ENCODE results near the gene RIMS4. TPM values are rescaled to one million over a fixed set of nuclear protein-coding genes. Genes with fewer than 3 reads are reported as not detected.
A peak's percentile ranks its signal among the peaks of the same experiment; 100 is the strongest.
"Not testable (repeated sequence)": the region's sequence is repeated elsewhere in the genome, so short reads cannot be mapped to it uniquely, and the experiment has no call there.

The RIMS4 gene
- total RNA-seq, 1 donor from 2014 or later: 3.7 TPM

DNA sequence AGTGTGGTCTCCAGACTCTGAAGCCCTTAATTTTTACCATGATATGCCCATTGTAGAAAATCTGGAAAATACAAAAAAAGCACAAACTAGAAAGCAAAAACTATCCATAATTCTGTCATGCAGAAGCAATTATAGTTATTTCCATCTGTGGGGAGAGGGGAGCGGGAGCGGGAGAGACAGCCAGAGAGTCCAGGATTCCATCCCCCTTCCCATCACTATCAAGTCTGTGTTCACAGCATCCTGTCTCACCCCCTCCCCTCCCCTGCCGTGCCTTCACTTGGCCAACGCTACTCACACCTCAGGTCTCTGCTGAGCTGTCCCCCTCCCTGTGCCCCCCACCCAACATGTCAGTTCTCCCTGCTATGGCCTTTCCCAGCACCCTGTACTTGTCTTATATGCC lies 14.5 kb downstream of the RIMS4 start:
- no peak for DNase-seq

GRCh38 chr20:44792796-44793195 lies 17.6 kb downstream of the RIMS4 start:
- DNase-seq: no peak

- no peak for DNase-seq
Measured at GRCh38 chr20:44790638-44791393, 19.5 kb downstream of the RIMS4 start.

- DNase-seq: no peak
Measured at GRCh38 chr20:44788706-44789456, 21.5 kb downstream of the RIMS4 start.

GRCh38 chr20:44787299-44787698 lies 23.0 kb downstream of the RIMS4 start:
- no peak for DNase-seq

GRCh38 chr20:44785768-44786167 lies 24.6 kb downstream of the RIMS4 start:
- peak; percentile 75 for DNase-seq

GRCh38 chr20:44784688-44785087 lies 25.7 kb downstream of the RIMS4 start:
- no peak for DNase-seq

DNA sequence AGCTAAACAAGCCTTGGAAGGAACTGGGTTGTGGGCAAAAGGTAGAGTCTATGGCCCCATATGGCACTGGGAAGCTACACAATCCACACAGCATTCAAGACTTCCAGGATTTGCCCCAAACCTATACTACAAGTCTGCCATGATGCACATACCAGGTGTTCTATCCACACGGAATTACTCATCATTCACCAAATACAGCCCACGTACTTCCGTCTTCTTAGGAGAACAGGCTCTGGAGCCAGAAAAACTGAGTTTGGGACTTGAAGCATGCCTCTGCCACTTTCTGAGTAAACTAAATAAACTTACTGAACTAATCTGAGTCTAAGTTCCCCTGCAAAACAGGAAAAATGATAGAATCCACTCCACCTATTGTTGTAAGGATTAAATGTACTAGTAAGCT lies 28.6 kb downstream of the RIMS4 start:
- DNase-seq: no peak

GRCh38 chr20:44781118-44781517 lies 29.2 kb downstream of the RIMS4 start:
- DNase-seq: no peak

- DNase-seq: peak; percentile 82
Measured at GRCh38 chr20:44780226-44780625, 30.1 kb downstream of the RIMS4 start.

DNA sequence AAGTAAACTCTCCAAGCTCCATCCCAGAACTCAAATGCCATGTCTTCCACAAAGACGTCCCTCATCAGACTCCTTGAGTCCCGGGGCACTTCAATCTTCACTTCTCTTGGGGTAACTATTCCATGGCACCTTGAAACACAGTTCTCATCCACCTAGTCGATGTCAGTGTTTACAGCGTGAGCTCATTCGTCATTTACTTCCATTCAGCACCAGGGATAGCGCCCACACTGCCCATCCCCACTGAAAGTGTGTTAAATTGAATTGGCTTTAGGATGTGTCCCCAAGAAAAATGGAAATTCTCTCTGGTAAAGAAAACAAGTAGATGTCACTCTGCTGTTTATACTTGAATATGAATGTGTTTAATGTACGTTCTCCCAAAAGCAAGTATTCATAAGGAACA lies 33.4 kb downstream of the RIMS4 start:
- DNase-seq: peak; percentile 57

DNA sequence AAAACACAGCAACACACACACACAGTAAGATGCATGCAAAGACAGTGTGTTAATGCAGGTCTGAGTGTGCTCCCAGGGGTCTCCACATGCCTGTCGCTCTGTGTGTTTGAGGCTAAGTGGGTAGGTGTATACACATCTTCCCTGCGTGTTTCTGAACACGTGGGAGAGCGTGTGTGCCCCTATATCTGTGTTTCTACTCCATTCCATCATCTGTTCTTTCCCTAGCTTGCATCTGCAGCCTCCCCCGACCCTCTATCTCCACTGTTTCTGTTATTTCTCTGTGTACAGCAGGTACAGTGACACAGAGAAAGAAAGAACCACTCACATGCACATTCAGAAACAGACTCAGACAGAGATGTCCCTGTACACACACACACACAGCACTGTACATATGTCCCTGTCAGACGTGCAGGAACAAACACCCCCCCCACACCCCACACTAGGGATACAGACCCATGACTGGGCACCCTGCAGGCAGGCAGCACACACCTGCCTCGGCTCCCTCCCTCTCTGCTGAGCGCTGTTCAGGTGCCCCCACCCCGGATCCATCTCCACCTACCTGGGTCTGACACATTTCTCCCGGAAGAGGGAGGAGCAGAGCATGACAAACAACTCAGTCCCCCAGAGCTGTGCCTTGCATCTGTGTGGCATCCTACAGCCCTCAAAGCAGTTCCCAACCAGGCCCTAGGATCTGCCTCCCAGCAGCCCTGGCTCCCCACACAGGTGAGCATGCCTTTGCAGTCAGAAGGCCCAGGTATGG lies 37.1 kb downstream of the RIMS4 start:
- no peak for DNase-seq

- no peak for DNase-seq
Measured at GRCh38 chr20:44772636-44773035, 37.7 kb downstream of the RIMS4 start.

DNA sequence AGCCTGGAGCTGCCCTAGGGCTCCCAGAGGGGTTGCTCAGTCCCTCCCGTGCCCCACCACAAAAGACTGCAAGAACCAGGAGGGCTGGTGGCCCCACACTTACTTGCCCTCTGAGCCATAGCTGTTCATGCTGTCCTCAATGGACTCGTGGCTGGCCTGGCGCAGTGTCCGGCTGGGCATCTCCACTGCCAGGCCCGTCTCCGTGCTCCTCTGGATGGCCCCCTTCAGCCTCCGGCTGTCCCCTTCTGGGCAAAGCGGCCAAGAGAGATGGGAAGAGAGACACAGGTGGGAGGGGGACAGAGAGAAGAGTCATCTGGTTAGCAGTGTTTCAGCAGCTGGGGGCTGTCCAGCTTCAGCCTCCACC lies 39.2 kb downstream of the RIMS4 start:
- DNase-seq: no peak

DNA sequence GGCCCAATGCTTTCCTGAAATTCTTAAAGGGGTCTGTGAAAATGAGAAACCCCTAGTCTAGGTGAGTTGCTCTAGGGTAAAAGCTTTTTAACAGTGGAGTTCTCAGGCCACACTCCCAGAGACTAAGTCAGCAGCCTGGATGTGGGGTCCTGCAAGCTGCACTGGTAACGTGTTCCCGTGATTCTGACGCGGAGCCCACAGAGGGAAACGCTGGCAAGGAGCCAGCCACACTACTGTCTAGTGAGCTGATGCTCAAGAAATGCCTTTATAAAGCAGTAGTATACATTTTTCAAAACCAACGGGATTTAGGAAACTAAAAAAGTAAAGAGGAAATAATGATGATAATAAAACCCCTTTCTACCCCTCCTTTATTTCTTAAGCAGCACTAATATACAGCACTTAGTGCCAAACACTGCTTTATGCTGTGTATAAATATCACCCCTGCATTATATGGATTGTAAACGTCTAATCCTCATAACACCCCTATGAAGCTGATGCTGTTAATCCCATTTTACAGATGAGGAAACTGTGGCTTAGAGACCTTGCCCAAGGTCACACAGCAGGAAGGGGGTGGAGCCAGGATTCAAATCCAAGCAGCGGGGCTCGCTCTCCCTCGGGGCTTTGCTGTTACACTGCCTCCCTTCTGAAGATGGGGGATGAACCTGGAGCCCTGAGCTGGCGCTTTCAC lies 39.7 kb downstream of the RIMS4 start:
- no peak for DNase-seq

DNA sequence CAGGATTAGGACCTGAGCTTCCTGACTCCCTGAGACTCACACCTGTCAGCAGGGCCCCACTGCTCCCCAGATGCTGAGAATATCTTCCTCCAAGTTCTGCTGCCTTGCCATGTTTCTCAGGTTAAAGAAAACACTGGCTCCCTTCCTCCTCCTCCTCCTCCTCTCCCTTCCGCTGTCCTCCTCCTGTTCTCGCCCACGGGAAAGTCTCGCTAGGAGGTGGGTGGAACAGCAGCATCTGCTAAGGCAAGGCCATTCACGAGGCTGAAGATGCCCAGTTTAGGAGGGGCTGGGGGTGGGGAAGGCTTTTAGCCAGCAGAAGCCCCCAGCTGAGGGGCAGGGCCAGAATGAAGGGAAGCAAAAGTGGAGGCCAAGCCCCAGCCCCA lies 40.9 kb downstream of the RIMS4 start:
- no peak for DNase-seq

GRCh38 chr20:44768854-44769480 lies 41.4 kb downstream of the RIMS4 start:
- no peak for DNase-seq

GRCh38 chr20:44768256-44768655 lies 42.1 kb downstream of the RIMS4 start:
- DNase-seq: no peak

DNA sequence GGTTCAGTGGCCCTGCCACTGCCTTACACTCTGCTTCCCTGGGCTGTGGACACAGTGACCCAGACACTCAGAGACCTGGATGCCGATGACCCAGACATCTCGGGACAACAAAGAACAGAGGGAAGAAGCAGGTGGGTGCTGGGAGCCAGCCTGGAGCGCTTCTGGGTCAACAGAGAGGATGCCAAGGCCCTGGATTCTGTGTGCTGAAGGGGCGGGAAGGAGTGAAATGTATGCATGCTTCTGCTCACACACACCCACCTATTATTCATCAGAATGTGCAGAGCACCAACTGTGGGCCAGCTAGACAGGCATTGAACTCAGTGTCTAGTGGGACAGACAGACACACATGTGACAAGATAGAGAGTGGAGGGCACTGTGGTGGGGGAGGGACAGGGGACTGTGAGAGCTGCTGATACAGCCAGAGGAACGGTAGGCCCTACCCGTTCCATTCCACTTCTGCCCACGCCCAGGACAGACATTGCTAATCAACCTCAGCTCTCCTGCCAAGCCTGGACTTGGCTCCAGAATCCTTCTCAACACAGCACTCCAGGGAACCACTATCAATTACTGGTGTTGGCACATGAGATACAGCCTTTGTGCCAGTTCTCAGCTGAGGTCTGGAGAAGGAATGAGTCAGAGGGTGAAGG lies 44.5 kb downstream of the RIMS4 start:
- no peak for DNase-seq

- DNase-seq: no peak
Measured at GRCh38 chr20:44765091-44765490, 45.3 kb downstream of the RIMS4 start.

GRCh38 chr20:44763798-44764197 lies 46.5 kb downstream of the RIMS4 start:
- DNase-seq: not testable (repeated sequence)
